Transverse colon (tissue), 4 donors: ENCODE measurements around the gene PDIA4. TPM values are rescaled to one million over a fixed set of nuclear protein-coding genes. Genes with fewer than 3 reads are reported as not detected.

Experiments used
- DNase-seq: peaks from one replicate; pipeline ENCODE4 v3.0.0-alpha.2; 2019
- H3K27ac ChIP-seq, 4 donors: fragments of 200-600 bp; sonication (generic); 2 replicates each; pipeline ENCODE4 v1.5.1; 2016 to 2018; ENCODE audit warnings: inconsistent platforms in 4 of 4
- H3K27me3 ChIP-seq: fragments of 200-600 bp; sonication (generic); 2 replicates; pipeline ENCODE4 v1.5.1; 2017; ENCODE audit warnings: inconsistent platforms
- H3K36me3 ChIP-seq, 4 donors: fragments of 200-600 bp; sonication (generic); 2 replicates each; pipeline ENCODE4 v1.5.1; 2017 to 2019; ENCODE audit warnings: inconsistent platforms in 4 of 4
- H3K4me1 ChIP-seq, 4 donors: fragments of 200-600 bp; sonication (generic); 2 replicates each; pipeline ENCODE4 v1.5.1; 2017 to 2020; ENCODE audit warnings: inconsistent platforms in 4 of 4
- H3K4me3 ChIP-seq, 4 donors: fragments of 200-600 bp; sonication (generic); 1 replicate in 1 of 4; 2 replicates in 3 of 4; pipeline versions ENCODE4 v1.5.1 to v1.6.1; 2017 to 2019; ENCODE audit warnings: inconsistent platforms in 4 of 4
- H3K9me3 ChIP-seq, 2 donors: fragments of 200-600 bp; sonication (generic); 2 replicates each; pipeline ENCODE4 v1.5.1; 2017 to 2019; ENCODE audit warnings: inconsistent platforms in 2 of 2
- CTCF ChIP-seq, 5 experiments: fragments of 200-600 bp in 3 of 5; fragments of 450-650 bp in 2 of 5; sonication (generic) in 3 of 5; IDR thresholded peaks; 1 replicate in 2 of 5; 2 replicates in 3 of 5; pipeline ENCODE4 v1.5.1; 2016 to 2017; ENCODE audit warnings: antibody characterized with exemption in 5 of 5, inconsistent platforms in 3 of 5, mild to moderate bottlenecking in 2 of 5, moderate library complexity in 1 of 5
- EP300 ChIP-seq: sonication (generic); formaldehyde crosslinking; IDR thresholded peaks from one replicate; pipeline ENCODE4 v1.6.1; 2017; ENCODE audit warnings: antibody characterized with exemption, low read depth
- POLR2A ChIP-seq: fragments of 450-650 bp; IDR thresholded peaks from one replicate; pipeline ENCODE4 v1.6.1; 2016; ENCODE audit warnings: antibody characterized with exemption, mild to moderate bottlenecking, moderate library complexity
- POLR2AphosphoS5 ChIP-seq, 3 donors: sonication (generic); formaldehyde crosslinking; IDR thresholded peaks; one replicate each; pipeline ENCODE4 v1.6.1; 2016; ENCODE audit warnings: antibody characterized with exemption in 3 of 3
- WGBS, 2 donors: methylation state at CpG; one replicate each; pipeline ENCODE4 v1.1.5; 2018; ENCODE audit warnings: low coverage in 1 of 2; 5-methylcytosine and 5-hydroxymethylcytosine counted together
- in situ Hi-C, 4 donors: fragments of 200-750 bp; cut with MboI; loops; one replicate each; pipeline versions ENCODE4 v1.15.0 to v1.15.1; 2017; ENCODE audit warnings: low sequenced_read_pairs in 3 of 4, low pct_ligation_motif_present in 1 of 4, low pct_unique_long_range_greater_than_20kb in 1 of 4
- intact Hi-C: fragments of 100-400 bp; cut with DNase I; formaldehyde crosslinking; loops from one replicate; pipeline ENCODE4 v1.15.1; 2023; ENCODE audit warnings: low total_unique reads
- total RNA-seq, 4 donors: library from RNA; depleted of rRNA; stranded (reverse); fragments of >200 nt; gene quantifications; one replicate each; pipeline ENCODE4 v1.1.0, GENCODE V29; 2016

Gene PDIA4
- total RNA-seq, 4 donors from 2014 or later, result 44.5 to 79.5 (median 74.7) TPM

GRCh38 chr7:149060156-149060555 lies 31.9 kb upstream of the PDIA4 start:
- intact Hi-C loops (no loop called here), in situ Hi-C loops (loop anchor here in 1 of 4 donors (10.0 kb wide), 1 partner anchor 55 kb away; no protein-coding TSS in a partner anchor)
- H3K27me3 ChIP-seq, result no peaks in the 10 kb centered on the region
- no peaks in the 10 kb centered on the region for H3K9me3 ChIP-seq
- no peaks in the 10 kb centered on the region for H3K36me3 ChIP-seq
- H3K27ac ChIP-seq, result no peak overlapping the region
- H3K4me3 ChIP-seq, result no peak overlapping the region
- DNase-seq, result no peak
- TF ChIP-seq POLR2AphosphoS5 (IDR thresholded peaks at IDR 0.05), result no peak
- TF ChIP-seq EP300, result no peak
- TF ChIP-seq POLR2A, result no peak
- TF ChIP-seq CTCF (IDR thresholded peaks at IDR 0.05), result no peak
- 49 to 86% methylated on average over 1 of the region's 1 CpG for WGBS, 2 donors
- peaks cover 0 to 4% (median 2%) of the 10 kb centered on the region in 4 donors for H3K4me1 ChIP-seq

DNA sequence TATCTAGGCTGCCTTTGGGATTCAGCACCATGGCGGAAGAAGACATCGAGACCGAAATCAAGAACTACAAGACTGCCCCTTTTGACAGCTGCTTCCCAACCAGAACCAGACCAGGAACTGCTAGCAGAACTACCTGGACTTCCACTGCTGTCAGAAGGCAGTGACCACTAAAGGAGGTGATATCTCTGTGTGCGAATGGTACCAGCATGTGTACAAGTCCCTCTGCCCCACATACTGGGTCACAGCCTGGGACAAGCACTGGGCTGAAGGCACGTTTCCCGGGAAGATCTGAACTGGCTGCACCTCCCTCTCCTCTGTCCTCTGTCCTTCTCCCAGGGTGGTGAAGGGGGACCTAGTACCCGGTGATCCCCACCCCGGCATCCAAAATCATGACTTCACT lies 25.6 kb upstream of the PDIA4 start:
- no peaks in the 10 kb centered on the region for H3K36me3 ChIP-seq
- H3K4me1 ChIP-seq, result no peaks in the 10 kb centered on the region
- no peak for DNase-seq
- in situ Hi-C loops (no loop called here), intact Hi-C loops (no loop called here)
- H3K27me3 ChIP-seq, result no peaks in the 10 kb centered on the region
- no peak overlapping the region for H3K4me3 ChIP-seq
- 88 to 90% methylated on average over 5 to 8 of the region's 8 CpGs for WGBS, 2 donors
- no peak for TF ChIP-seq POLR2A
- no peak for TF ChIP-seq CTCF (IDR thresholded peaks at IDR 0.05)
- TF ChIP-seq POLR2AphosphoS5 (IDR thresholded peaks at IDR 0.05), result no peak
- TF ChIP-seq EP300, result no peak
- H3K27ac ChIP-seq, result no peak overlapping the region
- H3K9me3 ChIP-seq, result no peaks in the 10 kb centered on the region

DNA sequence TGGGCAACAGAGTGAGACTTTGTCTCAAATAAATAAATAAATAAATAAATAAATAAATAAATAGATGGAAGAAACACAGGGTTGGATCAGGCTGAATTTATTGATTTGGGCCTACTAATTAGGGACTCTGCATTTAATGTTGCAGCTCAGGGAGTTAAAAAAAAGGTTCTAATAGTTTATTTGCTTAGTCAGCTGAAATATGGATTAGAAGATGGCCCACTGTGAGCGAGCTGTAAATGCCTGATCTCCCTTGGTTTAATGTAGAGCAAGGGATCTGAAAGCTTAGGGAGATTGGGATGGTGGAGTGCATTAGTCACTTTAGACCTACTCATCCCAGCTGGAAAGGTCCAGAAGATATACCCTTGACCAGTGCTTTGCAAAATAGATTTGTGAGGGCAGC lies 25.1 kb upstream of the PDIA4 start:
- intact Hi-C loops, result no loop called here
- H3K4me1 ChIP-seq, result no peaks in the 10 kb centered on the region
- no peaks in the 10 kb centered on the region for H3K36me3 ChIP-seq
- H3K27ac ChIP-seq, result no peak overlapping the region
- H3K27me3 ChIP-seq, result no peaks in the 10 kb centered on the region
- no peaks in the 10 kb centered on the region for H3K9me3 ChIP-seq
- TF ChIP-seq POLR2A (no peak), EP300 (no peak), CTCF (IDR thresholded peaks at IDR 0.05) (no peak), POLR2AphosphoS5 (IDR thresholded peaks at IDR 0.05) (no peak)
- no peak overlapping the region for H3K4me3 ChIP-seq
- no peak for DNase-seq
- in situ Hi-C loops, result no loop called here
- 81 to 100% methylated on average over 1 of the region's 1 CpG for WGBS, 2 donors

GRCh38 chr7:149050941-149051340 lies 22.6 kb upstream of the PDIA4 start:
- in situ Hi-C loops, result no loop called here
- WGBS, 2 donors, result 94% methylated on average over 3 of the region's 3 CpGs; no CpG with 5 or more reads in 1 of the 2 donors
- no peak for DNase-seq

More at GRCh38 chr7:149050941-149051340, 22.6 kb upstream of the PDIA4 start:
- intact Hi-C loops, result no loop called here
- Histone ChIP-seq H3K9me3 (no peaks in the 10 kb centered on the region), H3K4me3 (no peak overlapping the region), H3K36me3 (no peaks in the 10 kb centered on the region), H3K27me3 (no peaks in the 10 kb centered on the region), H3K27ac (no peak overlapping the region), H3K4me1 (no peaks in the 10 kb centered on the region)
- TF ChIP-seq POLR2A, result no peak
- no peak for TF ChIP-seq CTCF (IDR thresholded peaks at IDR 0.05)
- no peak for TF ChIP-seq EP300
- no peak for TF ChIP-seq POLR2AphosphoS5 (IDR thresholded peaks at IDR 0.05)
